HEK293 (cell line): ENCODE data around the gene RDM1.

Source experiments
- CTCF ChIA-PET: fragments of 350-600 bp; formaldehyde crosslinking; extraction: SDS; loops from one replicate; lab custom pipeline; 2021; ENCODE audit warnings: antibody characterized with exemption; lab: Yijun Ruan, JAX
- POLR2A ChIA-PET: fragments of 300-600 bp; formaldehyde crosslinking; extraction: SDS; loops from one replicate; lab custom pipeline; 2020; ENCODE audit warnings: antibody characterized with exemption, inconsistent platforms; lab: Yijun Ruan, JAX
- H3K27ac ChIP-seq: fragments of 200-500 bp; sonication (Bioruptor generic); 2 replicates; pipeline ENCODE4 v1.5.1; 2014; ENCODE audit warnings: low read depth, low read length, control low read depth, inconsistent platforms; ENCODE audit errors: extremely low read depth
- H3K36me3 ChIP-seq, 2 experiments: fragments of 200-500 bp in 1 of 2; sonication (Bioruptor generic) in 1 of 2; 1 replicate in 1 of 2; 2 replicates in 1 of 2; pipeline ENCODE4 v1.5.1; 2014 to 2017; ENCODE audit warnings: inconsistent platforms in 2 of 2, low read length in 2 of 2; ENCODE audit not compliant: control insufficient read depth in 2 of 2, insufficient read depth in 1 of 2
- H3K4me1 ChIP-seq: fragments of 200-500 bp; sonication (Bioruptor generic); 2 replicates; pipeline ENCODE4 v1.5.1; 2014; ENCODE audit warnings: mild to moderate bottlenecking, low read length, inconsistent platforms; ENCODE audit not compliant: control insufficient read depth, insufficient read depth
- H3K4me3 ChIP-seq: 2 replicates; pipeline ENCODE4 v1.5.1; 2011; ENCODE audit warnings: low read depth, mild to moderate bottlenecking, control low read depth, low read length, moderate library complexity
- H3K9me3 ChIP-seq: fragments of 200-500 bp; sonication (Bioruptor generic); 2 replicates; pipeline ENCODE4 v1.5.1; 2014; ENCODE audit warnings: low read depth, low read length, inconsistent platforms; ENCODE audit not compliant: control insufficient read depth, insufficient read depth
- TRIM28 ChIP-seq: IDR thresholded peaks from 2 replicates; pipeline ENCODE4 v1.6.1; 2011; ENCODE audit warnings: low read length, control low read depth, borderline replicate concordance
- ZBTB1 ChIP-seq: fragments of 450-650 bp; formaldehyde crosslinking; IDR thresholded peaks from 2 replicates; pipeline ENCODE4 v1.5.1; 2016; ENCODE audit warnings: missing biosample characterization, missing genetic modification characterization
- ZBTB7A ChIP-seq: fragments of 450-650 bp; formaldehyde crosslinking; IDR thresholded peaks from 2 replicates; pipeline ENCODE4 v1.5.1; 2016; ENCODE audit warnings: low read depth, missing biosample characterization, missing genetic modification characterization
- ZNF146 ChIP-seq: fragments of 450-650 bp; formaldehyde crosslinking; IDR thresholded peaks from 2 replicates; pipeline ENCODE4 v1.5.1; 2016; ENCODE audit warnings: missing biosample characterization, missing genetic modification characterization
- ZNF174 ChIP-seq: fragments of 450-650 bp; formaldehyde crosslinking; IDR thresholded peaks from 2 replicates; pipeline ENCODE4 v1.5.0; 2017; ENCODE audit warnings: missing biosample characterization, mild to moderate bottlenecking, missing genetic modification characterization
- ZNF544 ChIP-seq: fragments of 450-650 bp; formaldehyde crosslinking; IDR thresholded peaks from 2 replicates; pipeline ENCODE4 v1.5.0; 2017; ENCODE audit warnings: missing biosample characterization, missing genetic modification characterization
- ZNF549 ChIP-seq: fragments of 450-650 bp; IDR thresholded peaks from 2 replicates; pipeline ENCODE4 v1.5.1; 2018; ENCODE audit warnings: missing biosample characterization, missing genetic modification characterization, mild to moderate bottlenecking, inconsistent platforms, moderate library complexity
- ZNF776 ChIP-seq: fragments of 450-650 bp; formaldehyde crosslinking; IDR thresholded peaks from 2 replicates; pipeline ENCODE4 v1.5.0; 2017; ENCODE audit warnings: missing biosample characterization, missing genetic modification characterization, borderline replicate concordance
- ZNF785 ChIP-seq: fragments of 450-650 bp; formaldehyde crosslinking; IDR thresholded peaks from 2 replicates; pipeline ENCODE4 v1.5.1; 2016; ENCODE audit warnings: missing biosample characterization, missing genetic modification characterization
- TF ChIP-seq, protein P1 (sequence below): fragments of 450-650 bp; formaldehyde crosslinking; conservative IDR thresholded peaks from 2 replicates; pipeline ENCODE4 v1.5.1; 2016; ENCODE audit warnings: low read depth, missing biosample characterization, missing genetic modification characterization
- TF ChIP-seq, protein P2 (sequence below): fragments of 450-650 bp; formaldehyde crosslinking; IDR thresholded peaks from 2 replicates; pipeline ENCODE4 v1.5.1; 2017; ENCODE audit warnings: missing biosample characterization, missing genetic modification characterization
- TF ChIP-seq, protein P3 (sequence below): fragments of 450-650 bp; formaldehyde crosslinking; IDR thresholded peaks from 2 replicates; pipeline ENCODE4 v1.5.1; 2016; ENCODE audit warnings: missing biosample characterization, missing genetic modification characterization
- TF ChIP-seq, protein P4 (sequence below): fragments of 450-650 bp; formaldehyde crosslinking; IDR thresholded peaks from 2 replicates; pipeline ENCODE4 v1.5.1; 2016; ENCODE audit warnings: missing biosample characterization, missing genetic modification characterization
- TF ChIP-seq, protein P5 (sequence below): fragments of 450-650 bp; formaldehyde crosslinking; IDR thresholded peaks from 2 replicates; pipeline ENCODE4 v1.5.1; 2016; ENCODE audit warnings: missing biosample characterization, missing genetic modification characterization
- TF ChIP-seq, protein P6 (sequence below): fragments of 450-650 bp; formaldehyde crosslinking; IDR thresholded peaks from 2 replicates; pipeline ENCODE4 v1.5.1; 2016; ENCODE audit warnings: missing biosample characterization, missing genetic modification characterization
- TF ChIP-seq, protein P7 (sequence below): fragments of 450-650 bp; formaldehyde crosslinking; IDR thresholded peaks from 2 replicates; pipeline ENCODE4 v1.5.1; 2016; ENCODE audit warnings: missing biosample characterization, missing genetic modification characterization
- TF ChIP-seq, protein P8 (sequence below): fragments of 450-650 bp; formaldehyde crosslinking; conservative IDR thresholded peaks from 2 replicates; pipeline ENCODE4 v1.5.1; 2016; ENCODE audit warnings: low read depth, missing biosample characterization, missing genetic modification characterization

Gene RDM1

DNA sequence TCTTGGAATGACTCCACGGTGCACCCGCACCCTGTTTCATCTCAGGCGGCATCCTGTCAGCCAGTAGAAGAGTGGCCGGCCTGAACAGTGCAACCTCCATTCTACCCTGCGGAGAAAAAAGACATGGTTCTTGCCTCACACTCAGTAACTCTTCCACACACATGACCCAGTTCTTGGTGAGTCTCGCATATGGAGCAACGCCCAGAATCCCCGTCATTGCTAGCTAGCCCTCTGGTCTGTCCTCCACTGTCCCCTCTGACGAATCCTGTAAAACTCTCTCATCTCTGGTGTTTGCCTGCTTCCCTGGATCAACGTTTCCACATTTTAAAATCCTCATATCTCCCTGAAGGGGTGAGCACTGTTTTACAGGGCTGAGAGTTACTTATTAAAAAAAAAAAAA lies 4.2 kb upstream of the RDM1 start (continued):
- TF ChIP-seq, protein P1, sequence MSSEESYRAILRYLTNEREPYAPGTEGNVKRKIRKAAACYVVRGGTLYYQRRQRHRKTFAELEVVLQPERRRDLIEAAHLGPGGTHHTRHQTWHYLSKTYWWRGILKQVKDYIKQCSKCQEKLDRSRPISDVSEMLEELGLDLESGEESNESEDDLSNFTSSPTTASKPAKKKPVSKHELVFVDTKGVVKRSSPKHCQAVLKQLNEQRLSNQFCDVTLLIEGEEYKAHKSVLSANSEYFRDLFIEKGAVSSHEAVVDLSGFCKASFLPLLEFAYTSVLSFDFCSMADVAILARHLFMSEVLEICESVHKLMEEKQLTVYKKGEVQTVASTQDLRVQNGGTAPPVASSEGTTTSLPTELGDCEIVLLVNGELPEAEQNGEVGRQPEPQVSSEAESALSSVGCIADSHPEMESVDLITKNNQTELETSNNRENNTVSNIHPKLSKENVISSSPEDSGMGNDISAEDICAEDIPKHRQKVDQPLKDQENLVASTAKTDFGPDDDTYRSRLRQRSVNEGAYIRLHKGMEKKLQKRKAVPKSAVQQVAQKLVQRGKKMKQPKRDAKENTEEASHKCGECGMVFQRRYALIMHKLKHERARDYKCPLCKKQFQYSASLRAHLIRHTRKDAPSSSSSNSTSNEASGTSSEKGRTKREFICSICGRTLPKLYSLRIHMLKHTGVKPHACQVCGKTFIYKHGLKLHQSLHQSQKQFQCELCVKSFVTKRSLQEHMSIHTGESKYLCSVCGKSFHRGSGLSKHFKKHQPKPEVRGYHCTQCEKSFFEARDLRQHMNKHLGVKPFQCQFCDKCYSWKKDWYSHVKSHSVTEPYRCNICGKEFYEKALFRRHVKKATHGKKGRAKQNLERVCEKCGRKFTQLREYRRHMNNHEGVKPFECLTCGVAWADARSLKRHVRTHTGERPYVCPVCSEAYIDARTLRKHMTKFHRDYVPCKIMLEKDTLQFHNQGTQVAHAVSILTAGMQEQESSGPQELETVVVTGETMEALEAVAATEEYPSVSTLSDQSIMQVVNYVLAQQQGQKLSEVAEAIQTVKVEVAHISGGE (tag by site-specific recombination) = no peak
- TF ChIP-seq, protein P2, sequence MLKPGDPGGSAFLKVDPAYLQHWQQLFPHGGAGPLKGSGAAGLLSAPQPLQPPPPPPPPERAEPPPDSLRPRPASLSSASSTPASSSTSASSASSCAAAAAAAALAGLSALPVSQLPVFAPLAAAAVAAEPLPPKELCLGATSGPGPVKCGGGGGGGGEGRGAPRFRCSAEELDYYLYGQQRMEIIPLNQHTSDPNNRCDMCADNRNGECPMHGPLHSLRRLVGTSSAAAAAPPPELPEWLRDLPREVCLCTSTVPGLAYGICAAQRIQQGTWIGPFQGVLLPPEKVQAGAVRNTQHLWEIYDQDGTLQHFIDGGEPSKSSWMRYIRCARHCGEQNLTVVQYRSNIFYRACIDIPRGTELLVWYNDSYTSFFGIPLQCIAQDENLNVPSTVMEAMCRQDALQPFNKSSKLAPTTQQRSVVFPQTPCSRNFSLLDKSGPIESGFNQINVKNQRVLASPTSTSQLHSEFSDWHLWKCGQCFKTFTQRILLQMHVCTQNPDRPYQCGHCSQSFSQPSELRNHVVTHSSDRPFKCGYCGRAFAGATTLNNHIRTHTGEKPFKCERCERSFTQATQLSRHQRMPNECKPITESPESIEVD (tag by site-specific recombination) = no peak
- TF ChIP-seq TRIM28 (no peak), ZNF776 (tag by site-specific recombination) (no peak), ZNF544 (tag by site-specific recombination) (no peak), ZNF785 (tag by site-specific recombination) (no peak)
- TF ChIP-seq, protein P3, sequence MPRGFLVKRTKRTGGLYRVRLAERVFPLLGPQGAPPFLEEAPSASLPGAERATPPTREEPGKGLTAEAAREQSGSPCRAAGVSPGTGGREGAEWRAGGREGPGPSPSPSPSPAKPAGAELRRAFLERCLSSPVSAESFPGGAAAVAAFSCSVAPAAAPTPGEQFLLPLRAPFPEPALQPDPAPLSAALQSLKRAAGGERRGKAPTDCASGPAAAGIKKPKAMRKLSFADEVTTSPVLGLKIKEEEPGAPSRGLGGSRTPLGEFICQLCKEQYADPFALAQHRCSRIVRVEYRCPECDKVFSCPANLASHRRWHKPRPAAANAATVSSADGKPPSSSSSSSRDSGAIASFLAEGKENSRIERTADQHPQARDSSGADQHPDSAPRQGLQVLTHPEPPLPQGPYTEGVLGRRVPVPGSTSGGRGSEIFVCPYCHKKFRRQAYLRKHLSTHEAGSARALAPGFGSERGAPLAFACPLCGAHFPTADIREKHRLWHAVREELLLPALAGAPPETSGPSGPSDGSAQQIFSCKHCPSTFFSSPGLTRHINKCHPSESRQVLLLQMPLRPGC (tag by site-specific recombination) = no peak

DNA sequence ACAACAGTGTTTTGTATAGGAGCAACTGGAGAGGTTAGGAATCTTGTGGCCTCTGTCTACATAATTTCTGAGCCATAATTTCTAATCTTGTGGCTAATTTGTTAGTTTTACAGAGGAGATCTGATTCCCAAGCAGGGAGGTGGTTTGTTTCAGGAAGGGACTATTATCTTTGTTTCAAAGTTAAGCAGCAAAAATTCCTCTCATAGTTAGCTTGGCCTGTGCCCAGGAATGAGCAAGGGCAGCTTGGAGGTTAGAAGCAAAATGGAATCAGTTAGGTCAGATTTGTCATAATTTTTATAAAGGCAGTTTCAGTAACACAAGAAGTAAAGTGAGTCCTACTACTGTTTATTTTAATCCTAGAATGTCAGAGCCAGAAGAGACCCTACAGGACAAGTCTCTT lies 2.0 kb upstream of the RDM1 start:
- peaks cover 0 to 5% of the 10 kb centered on the region in 2 experiments; a peak in 1 of 3 replicates for H3K36me3 ChIP-seq
- ChIA-PET POLR2A (interaction anchor here (1.2 to 2.6 kb wide), 2 partner anchors 123 to 669 kb away, joined by 3 to 14 read pairs; partner anchors contain the start of genes MRM1 and TAF15), CTCF (no interaction called here)
- no peaks in the 10 kb centered on the region for H3K9me3 ChIP-seq
- H3K27ac ChIP-seq = no peak overlapping the region
- no peak overlapping the region for H3K4me3 ChIP-seq
- H3K4me1 ChIP-seq = peaks cover 7% of the 10 kb centered on the region
- TF ChIP-seq, protein P4, sequence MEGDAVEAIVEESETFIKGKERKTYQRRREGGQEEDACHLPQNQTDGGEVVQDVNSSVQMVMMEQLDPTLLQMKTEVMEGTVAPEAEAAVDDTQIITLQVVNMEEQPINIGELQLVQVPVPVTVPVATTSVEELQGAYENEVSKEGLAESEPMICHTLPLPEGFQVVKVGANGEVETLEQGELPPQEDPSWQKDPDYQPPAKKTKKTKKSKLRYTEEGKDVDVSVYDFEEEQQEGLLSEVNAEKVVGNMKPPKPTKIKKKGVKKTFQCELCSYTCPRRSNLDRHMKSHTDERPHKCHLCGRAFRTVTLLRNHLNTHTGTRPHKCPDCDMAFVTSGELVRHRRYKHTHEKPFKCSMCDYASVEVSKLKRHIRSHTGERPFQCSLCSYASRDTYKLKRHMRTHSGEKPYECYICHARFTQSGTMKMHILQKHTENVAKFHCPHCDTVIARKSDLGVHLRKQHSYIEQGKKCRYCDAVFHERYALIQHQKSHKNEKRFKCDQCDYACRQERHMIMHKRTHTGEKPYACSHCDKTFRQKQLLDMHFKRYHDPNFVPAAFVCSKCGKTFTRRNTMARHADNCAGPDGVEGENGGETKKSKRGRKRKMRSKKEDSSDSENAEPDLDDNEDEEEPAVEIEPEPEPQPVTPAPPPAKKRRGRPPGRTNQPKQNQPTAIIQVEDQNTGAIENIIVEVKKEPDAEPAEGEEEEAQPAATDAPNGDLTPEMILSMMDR (tag by site-specific recombination) = no peak
- TF ChIP-seq, protein P5, sequence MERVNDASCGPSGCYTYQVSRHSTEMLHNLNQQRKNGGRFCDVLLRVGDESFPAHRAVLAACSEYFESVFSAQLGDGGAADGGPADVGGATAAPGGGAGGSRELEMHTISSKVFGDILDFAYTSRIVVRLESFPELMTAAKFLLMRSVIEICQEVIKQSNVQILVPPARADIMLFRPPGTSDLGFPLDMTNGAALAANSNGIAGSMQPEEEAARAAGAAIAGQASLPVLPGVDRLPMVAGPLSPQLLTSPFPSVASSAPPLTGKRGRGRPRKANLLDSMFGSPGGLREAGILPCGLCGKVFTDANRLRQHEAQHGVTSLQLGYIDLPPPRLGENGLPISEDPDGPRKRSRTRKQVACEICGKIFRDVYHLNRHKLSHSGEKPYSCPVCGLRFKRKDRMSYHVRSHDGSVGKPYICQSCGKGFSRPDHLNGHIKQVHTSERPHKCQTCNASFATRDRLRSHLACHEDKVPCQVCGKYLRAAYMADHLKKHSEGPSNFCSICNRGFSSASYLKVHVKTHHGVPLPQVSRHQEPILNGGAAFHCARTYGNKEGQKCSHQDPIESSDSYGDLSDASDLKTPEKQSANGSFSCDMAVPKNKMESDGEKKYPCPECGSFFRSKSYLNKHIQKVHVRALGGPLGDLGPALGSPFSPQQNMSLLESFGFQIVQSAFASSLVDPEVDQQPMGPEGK (tag by site-specific recombination) = no peak
- no peak for TF ChIP-seq ZNF544 (tag by site-specific recombination)
- TF ChIP-seq, protein P6, sequence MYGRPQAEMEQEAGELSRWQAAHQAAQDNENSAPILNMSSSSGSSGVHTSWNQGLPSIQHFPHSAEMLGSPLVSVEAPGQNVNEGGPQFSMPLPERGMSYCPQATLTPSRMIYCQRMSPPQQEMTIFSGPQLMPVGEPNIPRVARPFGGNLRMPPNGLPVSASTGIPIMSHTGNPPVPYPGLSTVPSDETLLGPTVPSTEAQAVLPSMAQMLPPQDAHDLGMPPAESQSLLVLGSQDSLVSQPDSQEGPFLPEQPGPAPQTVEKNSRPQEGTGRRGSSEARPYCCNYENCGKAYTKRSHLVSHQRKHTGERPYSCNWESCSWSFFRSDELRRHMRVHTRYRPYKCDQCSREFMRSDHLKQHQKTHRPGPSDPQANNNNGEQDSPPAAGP = no peak
- no peak for TF ChIP-seq ZNF146
- TF ChIP-seq, protein P7, sequence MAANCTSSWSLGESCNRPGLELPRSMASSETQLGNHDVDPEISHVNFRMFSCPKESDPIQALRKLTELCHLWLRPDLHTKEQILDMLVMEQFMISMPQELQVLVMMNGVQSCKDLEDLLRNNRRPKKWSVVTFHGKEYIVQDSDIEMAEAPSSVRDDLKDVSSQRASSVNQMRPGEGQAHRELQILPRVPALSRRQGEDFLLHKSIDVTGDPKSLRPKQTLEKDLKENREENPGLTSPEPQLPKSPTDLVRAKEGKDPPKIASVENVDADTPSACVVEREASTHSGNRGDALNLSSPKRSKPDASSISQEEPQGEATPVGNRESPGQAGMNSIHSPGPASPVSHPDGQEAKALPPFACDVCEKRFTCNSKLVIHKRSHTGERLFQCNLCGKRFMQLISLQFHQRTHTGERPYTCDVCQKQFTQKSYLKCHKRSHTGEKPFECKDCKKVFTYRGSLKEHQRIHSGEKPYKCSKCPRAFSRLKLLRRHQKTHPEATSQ (tag by site-specific recombination) = no peak
- no peak for TF ChIP-seq ZNF174
- no peak for TF ChIP-seq ZBTB1 (tag by site-specific recombination)
- no peak for TF ChIP-seq ZBTB7A (tag by site-specific recombination)
- TF ChIP-seq, protein P8, sequence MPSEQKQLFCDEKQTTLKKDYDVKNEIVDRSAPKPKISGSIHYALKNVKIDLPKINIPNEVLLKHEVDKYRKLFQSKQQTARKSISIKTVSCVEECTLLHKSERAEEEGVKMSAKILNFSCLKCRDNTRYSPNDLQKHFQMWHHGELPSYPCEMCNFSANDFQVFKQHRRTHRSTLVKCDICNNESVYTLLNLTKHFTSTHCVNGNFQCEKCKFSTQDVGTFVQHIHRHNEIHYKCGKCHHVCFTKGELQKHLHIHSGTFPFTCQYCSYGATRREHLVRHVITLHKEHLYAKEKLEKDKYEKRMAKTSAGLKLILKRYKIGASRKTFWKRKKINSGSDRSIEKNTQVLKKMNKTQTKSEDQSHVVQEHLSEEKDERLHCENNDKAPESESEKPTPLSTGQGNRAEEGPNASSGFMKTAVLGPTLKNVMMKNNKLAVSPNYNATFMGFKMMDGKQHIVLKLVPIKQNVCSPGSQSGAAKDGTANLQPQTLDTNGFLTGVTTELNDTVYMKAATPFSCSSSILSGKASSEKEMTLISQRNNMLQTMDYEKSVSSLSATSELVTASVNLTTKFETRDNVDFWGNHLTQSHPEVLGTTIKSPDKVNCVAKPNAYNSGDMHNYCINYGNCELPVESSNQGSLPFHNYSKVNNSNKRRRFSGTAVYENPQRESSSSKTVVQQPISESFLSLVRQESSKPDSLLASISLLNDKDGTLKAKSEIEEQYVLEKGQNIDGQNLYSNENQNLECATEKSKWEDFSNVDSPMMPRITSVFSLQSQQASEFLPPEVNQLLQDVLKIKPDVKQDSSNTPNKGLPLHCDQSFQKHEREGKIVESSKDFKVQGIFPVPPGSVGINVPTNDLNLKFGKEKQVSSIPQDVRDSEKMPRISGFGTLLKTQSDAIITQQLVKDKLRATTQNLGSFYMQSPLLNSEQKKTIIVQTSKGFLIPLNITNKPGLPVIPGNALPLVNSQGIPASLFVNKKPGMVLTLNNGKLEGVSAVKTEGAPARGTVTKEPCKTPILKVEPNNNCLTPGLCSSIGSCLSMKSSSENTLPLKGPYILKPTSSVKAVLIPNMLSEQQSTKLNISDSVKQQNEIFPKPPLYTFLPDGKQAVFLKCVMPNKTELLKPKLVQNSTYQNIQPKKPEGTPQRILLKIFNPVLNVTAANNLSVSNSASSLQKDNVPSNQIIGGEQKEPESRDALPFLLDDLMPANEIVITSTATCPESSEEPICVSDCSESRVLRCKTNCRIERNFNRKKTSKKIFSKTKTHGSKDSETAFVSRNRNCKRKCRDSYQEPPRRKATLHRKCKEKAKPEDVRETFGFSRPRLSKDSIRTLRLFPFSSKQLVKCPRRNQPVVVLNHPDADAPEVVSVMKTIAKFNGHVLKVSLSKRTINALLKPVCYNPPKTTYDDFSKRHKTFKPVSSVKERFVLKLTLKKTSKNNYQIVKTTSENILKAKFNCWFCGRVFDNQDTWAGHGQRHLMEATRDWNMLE (tag by site-specific recombination) = no peak
- no peak for TF ChIP-seq ZNF549 (tag by site-specific recombination)
